ENCODE results near the gene PEX12. TPM values are rescaled to one million over a fixed set of nuclear protein-coding genes. Genes with fewer than 3 reads are reported as not detected.

The PEX12 gene
- total and polyA plus RNA-seq, 9 of the 15 experiments (the other 6 are each of a cell fraction or from before 2014, with no cell fraction given) = 4.0 to 12.4 (median 6.4) TPM

- intact Hi-C loops (cut with micrococcal nuclease) (loop anchor here (5.0 kb wide), 1 partner anchor 240 kb away; the partner anchor contains the start of gene TAF15), in situ Hi-C loops (cut with MboI) (no loop called here)
- 14% methylated on average over 11 of the region's 11 CpGs for WGBS (ENCODE audit: insufficient coverage, low coverage, missing lambda C conversion rate)
- no peaks in the 10 kb centered on the region for H3K9me1 ChIP-seq (ENCODE audit: control insufficient read depth, insufficient read depth, low read length)
- H3K27ac ChIP-seq (ENCODE audit: extremely low read depth, low read depth, low read length) = peak overlapping the region; percentile 96
- no peaks in the 10 kb centered on the region for H3K27me3 ChIP-seq (ENCODE audit: control insufficient read depth in 2 of 2, insufficient read depth in 2 of 2, low read length in 2 of 2)
- peak overlapping the region; percentile 89 to 93 for H3K9ac ChIP-seq (ENCODE audit: insufficient read depth in 1 of 2, low read depth in 2 of 2, low read length in 2 of 2)
- peak overlapping the region; percentile 93 for H3K4me3 ChIP-seq
- CTCF ChIA-PET (ENCODE audit: low intra/inter-chr PET ratio) = no interaction called here
- H3K79me2 ChIP-seq (ENCODE audit: control insufficient read depth, insufficient read depth, low read length) = peaks cover 46% of the 10 kb centered on the region
- peaks cover 20% of the 10 kb centered on the region; the same call in 2 of the 3 replicates for H3K36me3 ChIP-seq (ENCODE audit: control insufficient read depth, insufficient read depth, low read length)
- FAIRE-seq = no peak
- H4K20me1 ChIP-seq (replicated peaks; ENCODE audit: control insufficient read depth, insufficient read depth, low read length) = no peaks in the 10 kb centered on the region
- POLR2A ChIA-PET = interaction anchor here (1.5 to 8.6 kb wide), 3 partner anchors 11 to 20 kb away, joined by 4 to 122 read pairs (median 7); partner anchors contain the start of genes AP2B1 and PEX12
- H3K4me1 ChIP-seq (replicated peaks in 1 of 2; ENCODE audit: control insufficient read depth in 2 of 2, insufficient read depth in 2 of 2, low read length in 2 of 2) = peaks cover 22 to 44% of the 10 kb centered on the region in 2 experiments
- BruUV-seq (replicated peaks) = TSS peak; percentile 77
- peak overlapping the region; percentile 97 for H3K4me2 ChIP-seq (ENCODE audit: insufficient read depth, low read length)
- peak overlapping the region; percentile 9; the same call in 1 of the 2 replicates for H2AFZ ChIP-seq (ENCODE audit: low read depth, low read length)
- no peak for DNase-seq (ENCODE audit: extremely low read depth in 1 of 4, low spot score in 3 of 4)
- no peak for ATAC-seq
- no peaks in the 10 kb centered on the region for H3K9me3 ChIP-seq (replicated peaks; ENCODE audit: control insufficient read depth, insufficient read depth, low read depth, low read length)
- TF ChIP-seq CSDE1 (IDR thresholded peaks at IDR 0.05) (no peak), MIER1 (IDR thresholded peaks at IDR 0.05; ENCODE audit: low read depth) (no peak), USF1 (CRISPR knock-in tag; IDR thresholded peaks at IDR 0.05) (no peak), TSHZ1 (CRISPR knock-in tag; IDR thresholded peaks at IDR 0.05) (no peak), ZNF175 (CRISPR knock-in tag; IDR thresholded peaks at IDR 0.05; ENCODE audit: low read depth) (0 out of 2 replicates have a peak, but pooled peaks have one; percentile 52), RERE (CRISPR knock-in tag; IDR thresholded peaks at IDR 0.05; ENCODE audit: borderline replicate concordance) (no peak), ZNF274 (IDR thresholded peaks at IDR 0.05; ENCODE audit: borderline replicate concordance, low read depth, low read length) (no peak), HINFP (tag; conservative IDR thresholded peaks at IDR 0.05; ENCODE audit: low read depth) (no peak), KDM1A (IDR thresholded peaks at IDR 0.05) (no peak), ZNF77 (CRISPR knock-in tag; IDR thresholded peaks at IDR 0.05) (no peak), KLF10 (CRISPR knock-in tag; IDR thresholded peaks at IDR 0.05) (no peak)
These were observed 11.4 kb downstream of the PEX12 start for GRCh38 chr17:35566968-35567367.

Data from K562 (cell line).